Measurements from ENCODE around the gene ZFP64.

- no peak for TF ChIP-seq CTCF (conservative IDR thresholded peaks at IDR 0.05; ENCODE audit: low read length)
- no peak for TF ChIP-seq EZH2phosphoT487 (IDR thresholded peaks at IDR 0.05; ENCODE audit: borderline replicate concordance, low read depth, low read length)
Observed at GRCh38 chr20:52102559-52102958, 89.0 kb downstream of the ZFP64 start.

Data from OCI-LY7 (cell line).